Measurements from ENCODE around the gene SALL4.
"Not testable (repeated sequence)": the region's sequence is repeated elsewhere in the genome, so short reads cannot be mapped to it uniquely, and the experiment has no call there.

The SALL4 gene

DNA sequence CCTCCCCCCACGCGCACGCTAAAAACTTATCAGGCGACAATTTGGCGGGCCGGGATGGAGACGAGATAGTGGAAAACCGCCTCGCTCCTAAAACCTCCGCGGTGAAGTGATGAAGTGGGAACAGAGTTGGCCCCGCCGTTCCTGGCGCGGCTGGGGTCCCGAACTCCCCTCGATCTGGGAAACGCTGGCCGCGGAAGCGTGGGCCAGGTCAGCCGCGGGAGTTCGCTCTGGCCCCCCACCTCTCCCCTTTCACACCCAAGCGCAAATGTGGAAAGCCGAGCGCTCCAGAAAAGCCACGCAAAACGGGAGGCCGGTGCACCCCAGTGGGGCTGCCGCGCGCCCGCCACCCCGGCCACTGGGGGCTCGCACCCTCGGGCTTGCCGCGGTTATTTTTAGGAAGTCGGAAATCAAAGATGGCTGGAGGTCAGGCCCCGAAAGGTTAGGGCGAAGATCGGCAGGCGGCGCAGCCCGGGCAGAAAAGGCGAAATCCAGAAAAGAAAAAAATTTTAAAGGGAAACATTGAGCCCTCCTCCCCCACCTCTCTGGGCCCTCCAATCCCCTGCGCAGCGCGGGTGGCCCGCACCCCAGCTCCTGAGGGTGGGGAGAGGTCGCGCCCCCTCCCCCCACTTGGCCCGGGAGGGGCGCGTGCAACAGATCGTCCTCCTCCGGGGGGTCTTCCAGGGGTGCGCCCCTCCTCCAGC lies 1.0 kb downstream of the SALL4 start:
- DNase-seq, result no peak

DNA sequence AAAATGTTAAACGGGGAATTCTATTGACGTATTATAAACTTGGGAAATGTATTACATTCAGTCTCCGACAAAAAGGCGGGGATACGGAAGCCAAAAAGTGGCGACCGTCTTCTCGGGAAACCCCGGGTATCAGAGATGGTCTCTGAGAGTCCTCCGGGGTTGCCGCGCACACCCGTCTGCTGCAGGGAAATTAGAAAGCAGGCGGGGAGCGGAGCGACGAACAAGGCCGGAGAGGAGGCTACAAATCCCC lies 1.5 kb downstream of the SALL4 start:
- DNase-seq, result no peak

DNA sequence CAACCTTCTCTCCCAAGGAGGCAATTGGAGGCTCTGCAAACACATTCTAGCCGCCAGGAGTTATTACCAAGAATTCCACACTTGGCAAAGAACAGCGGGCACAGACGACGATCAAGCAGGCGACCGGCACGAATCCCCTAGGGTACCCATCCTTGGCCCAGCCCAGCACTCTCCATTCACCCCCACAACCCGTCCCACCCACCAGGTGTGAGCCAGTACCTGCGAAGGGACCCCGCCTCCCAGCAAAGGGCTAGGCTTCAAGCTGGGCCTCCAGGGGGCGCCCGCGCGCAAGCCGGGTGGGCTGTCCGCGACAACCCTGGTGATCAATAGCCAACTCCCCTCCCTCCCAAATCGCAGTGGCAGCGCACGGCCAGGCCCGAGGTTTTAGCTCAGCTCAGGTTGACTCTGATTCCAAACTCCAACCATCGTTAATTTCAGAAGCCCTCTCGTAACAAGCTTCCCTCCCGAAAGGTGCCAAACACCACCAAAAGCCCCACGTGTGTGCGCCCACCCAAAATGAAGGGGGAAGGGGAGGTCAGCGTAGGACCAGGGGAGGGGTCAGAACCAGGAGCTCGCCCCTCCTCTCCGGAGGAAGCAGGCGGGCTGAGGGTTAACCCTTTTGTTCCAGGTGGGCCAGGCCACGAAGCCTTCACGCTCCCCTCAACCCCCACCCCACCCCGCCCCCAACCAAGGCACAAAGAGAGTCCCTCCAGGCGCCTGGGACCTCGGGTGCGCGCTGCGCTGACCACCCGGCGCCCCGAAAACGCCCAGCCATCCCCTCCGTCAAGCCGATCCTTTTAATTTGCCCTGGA lies 2.1 kb downstream of the SALL4 start:
- DNase-seq, result peak; percentile 33

DNA sequence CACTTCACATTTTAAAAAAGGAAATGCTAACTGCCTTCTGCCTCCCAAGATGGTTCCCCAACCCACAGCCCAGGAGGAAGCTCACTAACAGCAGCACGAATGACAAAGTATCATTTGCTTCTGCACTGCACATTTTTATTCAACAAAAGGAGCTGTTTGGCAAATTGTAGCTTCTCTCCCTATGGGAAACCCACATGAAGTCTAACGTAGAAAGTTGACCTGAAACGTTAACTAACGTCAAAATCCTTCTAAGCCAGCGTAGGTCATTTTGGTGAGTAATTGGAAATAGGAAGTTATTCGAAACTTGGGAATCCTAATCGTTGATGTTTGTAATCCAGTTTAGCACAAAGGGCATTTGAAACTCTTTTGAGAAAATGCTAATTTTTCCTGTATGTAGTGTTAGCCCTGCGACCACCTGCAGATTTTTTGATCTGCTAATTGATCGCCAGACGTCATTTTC lies 2.9 kb downstream of the SALL4 start:
- no peak for DNase-seq

DNA sequence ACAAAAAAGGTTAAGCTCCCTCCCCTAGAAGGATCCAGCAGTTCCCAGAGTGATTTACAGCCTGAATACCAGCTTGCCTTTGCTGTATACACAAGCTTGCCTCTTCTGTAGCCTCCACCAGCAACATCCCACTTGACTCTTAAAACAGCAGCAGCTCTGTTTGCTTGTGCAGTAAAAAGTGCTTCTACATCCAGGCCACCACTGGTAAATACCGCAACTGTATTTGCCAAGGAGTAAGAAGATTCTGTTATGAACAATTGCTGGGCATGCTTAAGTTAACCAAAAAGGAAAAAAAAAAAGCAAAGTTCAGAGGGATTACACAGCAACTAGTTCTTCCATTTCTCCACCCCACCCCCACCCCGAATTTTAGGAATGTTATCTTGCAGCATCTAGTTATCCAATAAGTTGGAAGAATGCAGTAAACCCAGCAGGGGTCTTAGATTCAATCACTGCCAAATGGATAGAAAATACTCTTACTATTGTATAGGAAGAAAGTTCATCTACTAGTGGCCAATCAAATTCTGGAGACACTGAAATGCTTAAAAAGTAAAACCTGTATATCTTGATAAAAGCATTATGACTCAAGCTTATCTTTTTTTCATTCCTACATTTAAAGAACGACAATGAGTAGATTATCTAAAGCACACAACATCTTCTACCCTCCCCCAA lies 4.8 kb downstream of the SALL4 start:
- DNase-seq, result no peak

DNA sequence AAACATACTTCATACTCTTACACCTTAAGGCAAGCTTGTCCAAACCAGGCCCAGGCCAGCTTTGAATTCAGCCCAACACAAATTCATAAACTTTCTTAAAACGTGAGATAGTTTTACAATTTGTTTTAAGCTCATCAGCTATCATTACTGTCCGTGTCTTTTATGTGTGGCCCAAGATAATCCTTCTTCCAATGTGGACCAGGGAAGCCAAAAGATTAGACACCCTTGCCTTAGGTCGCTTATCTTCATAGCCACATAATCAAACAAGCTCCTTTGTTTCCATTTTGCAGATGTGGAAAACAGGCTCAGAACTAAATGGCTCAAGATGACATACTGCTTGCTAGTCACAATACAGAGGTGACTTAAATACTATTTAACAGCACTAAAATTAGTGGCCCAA lies 6.0 kb downstream of the SALL4 start:
- no peak for DNase-seq

DNA sequence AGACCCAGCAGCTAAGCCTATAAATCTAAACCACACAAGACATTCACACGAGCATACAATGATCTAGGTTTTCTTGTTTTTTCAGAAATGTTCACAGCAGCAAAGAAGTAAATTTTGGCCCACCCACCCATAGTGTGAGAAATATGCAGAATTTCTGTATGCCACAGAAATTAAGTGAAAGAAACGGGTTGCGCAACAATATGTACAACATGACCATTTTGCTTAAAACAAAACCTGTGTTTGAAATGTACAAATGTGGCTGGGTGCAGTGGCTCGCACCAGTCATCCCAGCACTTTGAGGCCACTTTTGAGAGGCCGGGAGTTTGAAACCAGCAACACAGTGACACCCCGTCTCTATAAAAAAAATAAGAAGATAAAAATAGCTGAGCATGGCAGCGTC lies 9.4 kb downstream of the SALL4 start:
- DNase-seq, result no peak

DNA sequence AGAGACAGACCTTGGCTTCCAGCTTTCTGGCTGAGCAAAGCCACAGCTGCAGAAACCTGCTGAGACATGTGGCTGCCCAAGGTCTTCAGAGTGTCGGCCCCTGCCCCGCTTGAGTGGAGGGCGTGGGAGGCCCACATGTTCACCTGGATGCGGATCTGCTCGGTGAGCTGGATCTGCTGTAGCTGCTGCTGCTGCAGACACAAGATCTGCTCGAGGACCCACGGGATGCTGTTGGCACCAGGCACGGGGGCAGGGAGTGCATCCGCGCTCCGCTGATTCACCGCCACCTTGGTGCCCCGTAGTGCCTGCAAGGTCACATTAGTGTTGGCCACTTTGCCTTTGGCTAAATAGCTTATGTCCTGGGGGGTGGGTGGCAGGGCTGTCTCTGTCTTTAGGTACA lies 10.7 kb downstream of the SALL4 start:
- DNase-seq, result no peak

DNA sequence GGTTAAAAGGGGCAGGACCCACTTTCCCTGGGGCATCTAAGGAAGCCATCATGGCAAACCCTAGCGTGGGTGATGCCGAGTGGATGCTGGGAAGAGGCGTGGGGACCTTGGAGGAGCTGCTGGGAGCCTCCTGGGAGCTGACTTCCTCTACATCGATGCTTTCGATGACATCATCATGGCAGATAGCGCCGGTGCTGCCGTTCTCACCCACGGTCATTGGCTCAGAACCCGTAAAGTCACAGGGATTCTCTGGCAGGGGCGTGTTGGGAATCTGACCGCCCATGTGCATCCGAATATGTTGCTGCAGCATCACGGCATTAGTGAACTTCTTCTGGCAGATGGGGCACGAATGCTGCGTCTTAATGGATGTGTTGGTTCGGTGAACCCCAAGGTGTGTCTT lies 12.1 kb downstream of the SALL4 start:
- no peak for DNase-seq

DNA sequence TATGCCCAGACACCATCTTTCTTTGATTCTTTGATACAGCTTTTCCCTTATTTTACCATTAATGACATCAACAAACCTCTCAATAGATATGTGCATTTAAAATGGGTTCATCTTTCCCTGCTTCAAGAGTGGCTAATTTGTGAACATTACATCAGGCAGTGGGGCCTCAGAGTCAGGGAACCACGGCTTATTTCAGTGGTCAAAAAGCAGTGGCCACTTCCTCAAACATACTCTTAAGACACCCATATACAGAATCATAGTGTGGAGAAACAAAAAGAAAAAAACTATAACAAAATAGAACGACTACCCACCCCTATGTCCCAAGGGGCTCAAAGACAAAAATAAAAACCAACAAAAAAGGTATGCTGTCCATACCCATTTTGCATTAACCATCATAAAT lies 12.9 kb downstream of the SALL4 start:
- no peak for DNase-seq

DNA sequence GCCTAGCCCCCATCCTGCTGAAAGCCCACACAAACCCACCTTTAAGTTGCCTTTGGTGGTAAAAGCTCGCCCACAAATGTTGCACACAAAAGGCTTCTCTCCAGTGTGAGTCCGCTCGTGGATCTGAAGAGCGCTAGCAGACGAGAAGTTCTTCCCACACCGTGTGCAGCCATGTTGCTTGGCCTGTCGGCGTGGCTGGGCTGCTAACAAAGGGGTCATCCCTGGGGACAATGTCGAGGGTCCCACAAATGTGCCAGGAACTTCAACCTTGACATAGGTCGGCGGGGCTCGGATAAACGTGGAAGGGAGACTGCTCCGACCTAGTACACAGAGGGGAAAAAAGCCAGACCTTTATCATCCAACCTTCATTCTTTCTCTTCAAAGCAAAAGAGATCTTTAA lies 13.5 kb downstream of the SALL4 start:
- no peak for DNase-seq

DNA sequence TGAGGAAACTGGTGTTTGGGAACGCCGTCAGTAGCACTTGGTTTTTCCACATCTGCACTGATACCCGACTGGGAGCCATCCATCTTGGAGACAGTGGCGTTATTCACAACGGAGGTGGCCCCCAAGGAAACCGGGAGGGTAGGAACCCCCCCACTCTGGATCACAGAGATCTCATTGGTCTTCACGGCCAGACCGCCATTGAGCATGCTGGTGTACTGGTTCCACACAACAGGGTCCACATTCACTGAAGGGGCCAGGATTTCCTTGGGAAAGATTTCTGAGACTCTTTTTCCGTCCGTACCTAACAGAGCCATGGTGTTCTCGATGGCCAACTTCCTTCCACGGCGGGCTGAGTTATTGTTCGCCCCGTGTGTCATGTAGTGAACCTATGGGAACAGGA lies 18.0 kb downstream of the SALL4 start:
- no peak for DNase-seq

DNA sequence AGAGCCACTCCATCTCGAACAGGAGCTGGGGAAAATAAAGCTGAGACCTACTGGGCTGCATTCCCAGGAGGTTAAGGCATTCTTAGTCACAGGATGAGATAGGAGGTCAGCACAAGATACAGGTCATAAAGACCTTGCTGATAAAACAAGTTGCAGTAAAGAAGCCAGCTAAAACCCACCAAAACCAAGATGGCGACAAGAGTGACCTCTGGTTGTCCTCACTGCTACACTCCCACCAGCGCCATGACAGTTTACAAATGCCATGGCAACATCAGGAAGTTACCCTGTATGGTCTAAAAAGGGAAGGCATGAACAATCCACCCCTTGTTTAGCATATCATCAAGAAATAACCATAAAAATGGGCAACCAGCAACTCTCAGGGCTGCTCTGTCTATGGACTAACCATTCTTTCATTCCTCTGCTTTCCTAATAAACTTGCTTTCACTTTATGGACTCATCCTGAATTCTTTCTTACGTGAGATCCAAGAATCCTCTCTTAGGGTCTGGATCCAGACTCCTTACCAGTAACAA lies 24.0 kb downstream of the SALL4 start:
- DNase-seq, result not testable (repeated sequence)

DNA sequence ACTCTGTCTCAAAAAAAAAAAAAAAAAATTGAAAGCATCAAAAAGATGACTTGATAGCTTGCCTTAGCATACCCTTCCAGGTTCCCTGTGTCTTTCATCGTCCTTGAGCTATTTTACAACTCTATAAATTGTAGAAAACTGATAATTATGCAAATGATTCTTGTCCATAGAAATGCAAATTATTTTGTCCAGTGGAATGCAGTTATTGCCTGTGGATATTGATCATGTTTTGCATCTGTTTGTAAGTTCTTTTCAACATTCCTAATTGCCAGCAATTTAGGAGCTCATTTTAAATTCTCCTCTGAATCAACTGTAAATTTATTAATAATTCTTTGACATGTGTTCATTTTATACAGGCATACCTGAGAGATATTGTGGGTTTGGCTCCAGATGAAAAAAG lies 27.1 kb downstream of the SALL4 start:
- no peak for DNase-seq

DNA sequence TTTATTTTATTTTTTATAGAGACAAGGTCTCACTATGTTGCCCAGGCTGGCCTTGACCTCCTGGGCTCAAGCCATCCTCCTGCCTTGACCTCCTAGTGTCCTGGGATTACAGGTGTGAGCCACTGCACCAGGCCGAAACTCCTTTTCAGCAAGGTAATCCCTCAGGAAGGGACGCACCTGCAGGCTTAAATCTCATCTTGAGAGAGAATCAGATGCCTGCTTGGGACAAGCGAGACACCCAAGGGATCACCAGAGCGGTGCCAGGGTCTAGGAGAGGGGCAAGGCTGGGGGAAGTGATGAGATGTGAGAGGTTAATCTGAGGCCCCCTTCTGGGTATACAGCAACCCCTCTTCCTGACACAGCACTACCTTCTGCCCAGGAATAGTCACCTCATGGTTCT lies 30.1 kb downstream of the SALL4 start:
- no peak for DNase-seq

DNA sequence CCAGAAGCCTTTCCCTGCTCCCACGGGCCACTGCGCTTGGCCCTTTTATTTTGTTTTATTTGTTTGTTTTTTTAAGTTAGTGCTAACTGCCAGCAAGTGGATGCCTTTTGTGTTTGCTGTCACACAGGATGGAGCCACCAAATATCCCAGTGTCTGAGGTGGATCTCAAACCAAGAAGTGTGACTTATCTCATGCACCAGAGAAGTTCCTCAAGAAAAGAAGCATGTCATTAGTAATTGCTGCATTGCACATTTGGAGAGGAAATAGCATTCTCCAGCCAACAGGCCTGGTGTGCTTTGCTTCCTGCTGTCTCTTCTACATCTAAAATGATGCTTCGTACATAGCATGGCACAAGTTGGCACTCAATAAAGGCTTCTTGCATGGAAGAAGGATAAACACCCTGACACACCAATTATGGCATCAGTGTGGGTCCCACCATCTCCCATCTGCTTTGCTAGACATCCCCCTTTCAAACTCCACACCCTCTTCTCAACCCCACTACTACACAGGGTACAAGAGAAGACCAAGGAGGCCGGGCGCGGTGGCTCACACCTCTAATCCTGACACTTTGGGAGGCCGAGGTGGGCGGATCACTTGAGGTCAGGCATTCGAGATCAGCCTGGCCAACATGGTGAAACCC lies 32.2 kb downstream of the SALL4 start:
- DNase-seq, result no peak

DNA sequence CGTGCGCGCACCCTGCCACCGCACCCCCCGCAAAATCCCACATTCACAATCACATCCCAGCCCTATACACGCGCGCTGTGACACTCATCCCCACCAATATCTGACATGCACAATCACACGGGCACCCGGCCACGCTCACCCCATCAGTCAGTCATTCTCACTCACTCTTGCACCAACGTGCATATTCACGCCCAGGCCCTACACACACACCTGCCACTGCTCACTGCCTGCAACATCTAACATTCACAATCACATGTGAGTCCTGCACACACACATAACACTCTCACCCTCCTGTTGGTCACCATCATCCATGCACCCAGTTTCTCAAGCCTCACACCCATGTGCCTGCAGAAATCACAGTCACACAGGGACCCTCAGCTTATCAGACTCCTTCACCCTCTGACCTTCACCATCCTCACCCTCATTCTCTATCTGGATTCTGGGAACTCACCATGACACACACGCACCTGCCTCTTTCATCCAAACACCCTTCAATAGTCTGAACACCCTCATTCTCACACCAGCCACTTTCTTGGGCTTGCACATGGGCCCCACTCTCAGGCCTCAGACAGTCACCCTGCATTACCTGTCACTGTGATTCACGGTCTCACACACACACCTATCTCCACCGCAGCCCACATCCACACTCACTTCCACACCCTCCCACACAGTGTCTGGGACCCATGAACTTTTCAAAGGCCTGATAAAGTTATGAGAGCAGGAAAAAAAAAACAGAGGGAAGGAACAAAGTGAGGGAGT lies 33.4 kb downstream of the SALL4 start:
- DNase-seq, result no peak

DNA sequence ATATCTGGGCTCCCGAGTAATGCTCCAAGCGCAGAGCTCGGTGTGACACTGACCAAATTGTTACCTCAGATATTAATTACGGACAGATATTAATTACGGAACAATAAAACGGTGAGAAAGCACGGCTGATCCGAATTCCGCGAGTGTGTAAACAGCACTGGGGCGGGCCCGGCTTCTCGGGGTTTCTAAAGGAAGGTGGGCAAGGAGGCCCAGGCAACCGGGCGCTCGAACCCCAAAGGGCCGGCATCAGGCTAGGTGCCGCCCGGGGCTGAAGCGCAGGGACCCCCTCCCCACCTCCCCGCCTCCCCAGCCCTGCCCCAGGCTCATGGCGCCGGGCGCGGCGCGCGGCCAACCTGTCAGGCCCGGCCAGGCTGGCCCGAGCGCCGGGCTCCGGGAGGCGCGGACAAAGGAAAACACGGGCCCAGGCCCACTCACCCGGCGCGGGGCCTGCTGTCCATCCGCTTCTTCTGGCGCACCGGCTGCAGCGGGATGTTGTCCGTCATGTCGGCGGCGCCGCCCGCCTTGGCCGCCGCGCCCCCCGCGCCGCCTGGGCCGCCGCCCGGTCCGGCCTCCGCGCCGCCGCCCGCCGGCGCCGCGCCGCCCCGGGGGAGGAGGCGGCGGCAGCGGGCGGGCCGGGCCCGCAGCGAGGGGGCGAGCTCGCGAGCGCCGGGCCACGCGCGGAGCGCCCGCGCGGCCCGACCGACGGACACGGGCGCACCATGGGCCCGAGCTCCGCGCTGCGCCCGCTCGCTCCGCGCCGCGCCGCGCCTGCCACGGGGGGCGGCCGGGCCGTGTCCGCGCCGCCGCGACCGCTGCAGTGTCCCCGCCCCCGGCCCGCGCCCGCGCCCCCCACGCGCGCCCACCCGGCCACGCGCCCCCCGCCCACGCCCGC lies 34.2 kb downstream of the SALL4 start, which contains the start of gene ATP9A:
Gene ATP9A (minus strand): TSS at position 524 of the 892 bp plus-strand sequence. CDS start 21 bp downstream, at position 503.
- no peak for DNase-seq

DNA sequence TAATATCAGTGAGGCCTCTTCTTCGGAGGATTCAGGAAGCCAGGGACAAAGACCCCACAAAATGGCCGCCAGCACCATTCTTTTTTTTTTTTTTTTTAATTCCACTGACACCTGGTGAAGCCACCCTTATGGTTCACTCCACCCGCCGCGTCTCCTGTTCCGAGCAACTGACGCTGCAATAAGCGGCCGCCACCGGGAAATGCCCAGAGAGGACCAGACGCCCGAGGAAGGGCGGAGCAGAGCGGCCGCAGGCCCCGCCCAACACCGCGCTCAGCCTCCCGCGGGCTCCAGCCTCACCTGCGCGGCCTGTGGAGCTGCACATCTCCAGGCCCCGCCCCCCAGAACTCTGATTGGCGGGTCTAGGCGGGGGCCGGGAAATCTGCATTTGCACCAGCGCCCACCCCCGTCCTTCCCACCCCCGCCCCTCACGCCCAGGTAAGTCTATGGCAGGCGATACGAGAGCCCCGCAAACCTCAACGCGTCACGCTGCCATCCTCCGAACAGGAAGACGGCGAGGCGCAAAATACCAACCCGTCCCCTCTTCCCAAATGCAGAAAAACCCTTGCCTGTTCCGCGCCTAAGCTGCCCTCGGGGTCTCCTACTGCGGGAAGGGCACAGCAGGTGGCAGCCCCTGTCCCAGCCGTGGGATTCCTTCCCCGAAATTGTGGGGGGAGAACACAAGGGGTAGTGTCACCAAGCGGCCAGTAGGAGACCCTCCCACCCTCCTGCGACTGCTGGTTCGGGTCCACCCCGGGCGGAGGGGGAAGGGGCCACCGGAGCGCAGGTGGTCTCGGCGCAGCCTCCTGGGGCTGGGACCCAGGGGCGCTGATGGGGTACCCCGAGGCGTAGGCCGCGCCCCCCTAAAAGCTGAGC lies 35.1 kb downstream of the SALL4 start:
- peak; percentile 62 for DNase-seq

DNA sequence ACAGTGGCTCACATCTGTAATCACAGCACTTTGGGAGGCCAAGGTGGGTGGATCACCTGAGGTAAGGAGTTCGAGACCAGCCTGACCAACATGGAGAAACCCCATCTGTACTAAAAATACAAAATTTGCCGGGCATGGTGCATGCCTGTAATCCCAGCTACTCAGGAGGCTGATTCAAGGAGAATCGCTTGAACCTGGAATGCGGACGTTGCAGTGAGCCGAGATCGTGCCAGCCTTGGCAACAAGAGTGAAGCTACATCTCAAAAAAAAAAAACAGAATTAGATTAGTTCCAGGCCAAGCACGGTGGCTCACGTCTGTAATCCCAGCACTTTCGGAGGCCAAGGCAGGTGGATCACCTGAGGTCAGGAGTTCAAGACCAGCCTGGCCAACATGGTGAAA lies 36.9 kb downstream of the SALL4 start:
- DNase-seq, result not testable (repeated sequence)
